Occipital lobe (tissue), 2 donors: Measurements from ENCODE around the gene RAB18. TPM values are rescaled to one million over a fixed set of nuclear protein-coding genes. Genes with fewer than 3 reads are reported as not detected.
"Not testable (repeated sequence)": the region's sequence is repeated elsewhere in the genome, so short reads cannot be mapped to it uniquely, and the experiment has no call there.

ENCODE experiments used
- DNase-seq: peaks from one replicate; lab custom pipeline; 2025; lab: John Stamatoyannopoulos, UW
- total RNA-seq: library from RNA; depleted of rRNA; stranded (reverse); fragments of >200 nt; gene quantifications from one replicate; pipeline ENCODE4 v1.2.3, GENCODE V29; 2014

The RAB18 gene
- total RNA-seq, 1 donor from 2014 or later, result 109 TPM

DNA sequence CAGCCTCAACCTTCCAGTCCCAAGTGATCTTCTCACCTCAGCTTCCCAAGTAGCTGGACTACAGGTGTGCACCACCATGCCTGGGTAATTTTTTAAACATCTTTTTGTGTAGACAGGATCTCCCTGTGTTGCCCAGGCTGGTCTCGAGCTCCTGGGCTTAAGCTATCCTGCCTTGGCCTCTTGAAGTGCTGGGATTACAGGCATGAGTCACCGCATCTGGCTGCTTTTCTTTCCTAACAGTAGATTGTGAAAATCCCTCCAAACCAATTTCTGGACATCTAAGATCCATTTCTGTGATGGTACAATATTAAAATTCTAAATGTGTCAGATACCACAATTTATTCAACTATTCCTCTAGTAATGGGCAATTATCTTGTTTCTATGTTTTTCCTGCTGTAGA lies 38.7 kb downstream of the RAB18 start:
- no peak for DNase-seq

DNA sequence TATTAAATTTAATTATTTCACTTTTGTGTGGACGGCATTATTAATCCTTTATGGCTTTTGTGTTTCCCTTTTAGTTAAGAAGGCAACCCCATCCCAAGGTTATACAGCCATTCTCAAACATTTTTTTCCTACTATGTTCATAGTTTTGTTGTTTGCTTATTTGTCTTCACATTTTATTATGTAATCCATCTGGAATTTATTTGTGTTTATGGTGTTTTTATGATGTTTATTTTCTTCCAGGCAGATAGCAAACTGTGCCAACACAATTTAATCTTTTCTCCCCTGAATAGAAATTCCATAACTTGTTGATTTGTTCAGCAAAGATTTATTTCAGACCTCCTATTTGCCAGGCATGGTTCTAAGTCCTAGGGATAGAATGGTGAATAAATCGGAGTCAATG lies 42.9 kb downstream of the RAB18 start:
- no peak for DNase-seq

DNA sequence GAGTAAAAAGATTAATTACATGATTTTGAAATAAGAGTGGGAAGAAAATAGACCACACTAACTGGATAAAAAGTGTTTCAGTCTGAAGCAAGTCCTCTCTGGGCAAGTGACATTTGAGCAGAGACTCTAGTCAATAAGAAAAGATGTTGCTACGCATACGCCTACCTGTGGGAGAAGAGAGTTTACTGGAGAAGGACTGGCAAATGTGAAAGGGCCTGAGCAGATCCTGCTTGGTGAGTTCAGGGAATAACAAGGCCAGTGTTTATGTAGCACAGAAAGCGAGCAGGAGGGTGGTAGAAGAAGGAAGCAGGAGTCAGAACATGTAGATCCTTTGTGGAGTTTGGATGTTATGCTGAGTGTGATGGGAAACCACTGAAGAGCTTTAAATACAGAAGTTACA lies 43.4 kb downstream of the RAB18 start:
- no peak for DNase-seq

DNA sequence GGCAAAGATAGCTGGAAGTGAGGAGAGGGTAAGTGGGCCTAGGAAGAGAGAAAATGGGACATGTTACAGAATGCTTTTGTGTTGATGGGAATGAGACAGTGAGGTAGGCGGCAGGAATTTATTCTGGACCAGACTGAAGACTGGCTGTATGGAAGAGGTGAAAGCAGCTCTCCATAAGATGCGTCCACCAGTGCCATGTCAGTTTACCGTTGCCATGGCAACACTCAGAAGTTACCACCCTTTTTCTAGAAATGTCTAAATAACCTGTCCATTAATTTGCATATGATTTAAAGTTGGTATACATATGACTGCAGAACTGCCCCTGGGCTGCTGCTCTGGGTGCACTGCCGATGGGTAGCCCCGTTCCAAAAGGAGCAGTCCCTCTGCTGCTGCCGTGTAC lies 46.7 kb downstream of the RAB18 start:
- DNase-seq, result no peak

DNA sequence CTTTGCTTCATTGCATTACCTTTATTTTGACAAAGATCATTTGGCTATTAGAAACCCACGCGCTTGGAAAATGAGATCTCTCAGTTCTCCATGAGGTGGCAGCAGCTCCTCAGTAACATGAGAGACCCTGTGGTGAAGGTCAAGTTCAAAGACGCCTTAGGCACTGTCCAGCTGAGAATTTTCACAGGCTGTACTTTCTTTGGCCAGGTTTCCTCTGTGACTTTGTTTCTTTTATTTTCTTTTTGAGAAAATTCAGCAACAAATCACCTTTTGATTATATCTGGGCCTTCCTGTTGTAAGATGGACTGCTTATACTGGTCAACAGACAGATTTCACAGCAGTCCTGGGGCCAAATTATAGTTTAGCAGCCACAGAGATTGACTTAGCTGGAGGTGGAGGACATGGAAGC lies 54.5 kb downstream of the RAB18 start:
- DNase-seq, result peak; percentile 1

DNA sequence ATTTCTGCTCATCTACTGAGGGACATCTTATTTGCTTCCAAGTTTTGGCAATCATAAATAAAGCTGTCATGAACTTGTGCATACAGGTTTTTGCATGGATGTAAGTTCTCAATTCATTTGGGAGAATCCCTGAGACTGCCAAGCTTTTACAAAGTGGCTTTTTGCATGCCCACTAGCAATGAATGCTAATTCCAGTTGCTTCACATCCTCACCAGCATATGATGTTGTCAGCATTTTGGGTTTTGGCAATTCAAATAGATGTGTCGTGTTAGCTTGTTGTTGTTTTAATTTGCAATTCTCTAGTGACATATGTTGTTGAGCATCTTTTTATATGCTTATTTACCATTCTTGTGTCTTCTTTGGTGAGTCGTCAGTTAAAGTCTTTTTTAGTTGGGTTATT lies 57.2 kb downstream of the RAB18 start:
- no peak for DNase-seq

DNA sequence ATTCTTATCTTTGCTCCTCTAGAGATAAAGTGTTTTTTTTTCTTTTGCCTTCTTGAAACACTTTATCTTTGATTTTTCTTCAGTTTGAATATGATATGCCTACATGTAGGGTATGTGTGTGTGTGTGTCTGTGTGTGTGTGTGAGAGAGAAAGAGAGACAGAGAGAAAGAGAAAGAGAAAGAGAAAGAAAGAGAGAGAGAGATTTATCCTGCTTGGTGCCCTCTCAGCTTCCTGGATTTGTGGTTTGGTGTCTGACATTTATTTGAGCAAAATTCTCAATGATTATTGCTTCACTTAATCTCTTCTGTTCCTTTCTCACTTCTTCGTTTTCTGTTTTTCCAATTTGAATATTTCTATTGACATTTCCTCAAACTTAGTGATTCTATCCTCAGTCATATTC lies 60.3 kb downstream of the RAB18 start:
- no peak for DNase-seq

DNA sequence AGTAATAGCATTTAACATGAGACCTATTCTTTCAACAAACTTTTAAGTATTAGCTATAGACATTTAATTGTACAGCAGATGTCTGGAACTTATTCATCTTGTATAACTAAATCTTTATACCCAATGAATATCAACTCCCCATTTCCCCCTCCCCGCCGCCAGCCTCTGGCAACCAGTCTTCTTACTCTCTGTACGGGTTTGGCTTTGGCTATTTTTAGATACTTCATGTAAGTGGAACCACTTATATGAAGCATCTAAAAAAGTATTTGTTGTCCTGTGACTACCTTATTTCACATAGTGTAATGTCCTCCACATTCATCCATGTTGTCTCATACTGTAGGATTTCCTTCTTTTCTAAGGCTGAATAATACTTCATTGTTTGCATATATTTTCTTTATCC lies 60.8 kb downstream of the RAB18 start:
- DNase-seq, result no peak

DNA sequence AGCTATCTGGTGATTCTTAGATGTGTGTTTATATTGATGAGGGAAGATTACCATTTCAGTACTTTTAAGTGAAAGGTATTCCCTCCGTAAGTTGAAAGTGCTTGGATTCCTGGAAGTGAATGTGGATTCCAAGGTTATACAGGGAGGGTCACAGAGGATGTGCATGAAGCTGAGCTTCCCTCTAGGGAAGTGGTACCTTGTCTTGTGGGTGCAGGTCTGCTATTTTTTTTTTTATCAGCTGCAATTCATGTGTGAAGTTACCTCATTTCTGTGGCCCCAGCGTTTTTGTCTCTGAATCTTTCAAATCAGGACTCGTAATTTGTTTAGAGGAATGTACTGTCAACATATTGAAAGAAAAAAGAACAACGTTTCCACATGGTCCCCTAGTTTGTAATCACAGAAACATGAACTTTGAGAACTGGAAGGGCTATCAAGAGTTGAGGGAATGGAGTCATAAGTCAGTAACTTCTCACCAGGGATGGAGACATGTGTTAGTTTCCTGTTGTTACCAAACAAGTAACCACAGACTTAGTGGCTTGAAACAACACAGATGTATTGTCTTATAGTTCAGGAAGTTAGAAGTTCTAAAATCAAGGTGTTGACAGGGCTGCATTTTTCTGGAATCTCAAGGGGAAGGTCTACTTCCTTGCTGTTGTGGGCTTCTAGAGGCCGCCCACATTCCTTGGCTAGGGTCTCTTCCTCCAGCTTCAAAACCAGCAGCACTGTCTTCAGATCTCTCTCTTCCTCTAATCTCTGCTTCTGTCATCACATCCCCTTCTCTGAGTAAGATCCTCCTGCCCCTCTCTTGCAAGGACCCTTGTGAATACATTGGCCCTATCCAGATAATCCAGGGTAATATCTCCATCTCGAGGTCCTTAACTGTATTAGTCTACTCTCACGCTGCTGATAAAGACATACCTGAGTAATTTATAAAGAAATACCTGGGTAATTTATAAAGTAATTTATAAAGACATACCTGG lies 64.4 kb downstream of the RAB18 start:
- no peak for DNase-seq

DNA sequence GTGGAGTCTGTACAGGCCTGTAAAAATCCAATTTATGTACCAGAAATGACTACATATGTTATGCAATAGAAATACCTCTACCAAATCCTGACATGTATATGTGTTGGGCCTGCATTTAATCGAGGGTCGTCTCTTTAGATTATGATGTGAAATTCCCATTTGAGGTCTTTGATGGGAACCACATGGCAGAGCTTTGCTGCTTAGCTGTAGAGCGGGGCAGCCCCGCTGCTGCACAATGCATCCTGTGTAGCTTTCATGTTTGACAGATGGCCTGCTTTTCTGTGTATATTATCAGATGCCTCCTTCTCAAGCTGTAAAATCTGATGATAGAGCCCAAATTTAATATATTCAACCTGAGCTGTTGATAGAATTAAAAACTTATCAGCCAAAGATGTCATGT lies 65.8 kb downstream of the RAB18 start:
- DNase-seq, result no peak

DNA sequence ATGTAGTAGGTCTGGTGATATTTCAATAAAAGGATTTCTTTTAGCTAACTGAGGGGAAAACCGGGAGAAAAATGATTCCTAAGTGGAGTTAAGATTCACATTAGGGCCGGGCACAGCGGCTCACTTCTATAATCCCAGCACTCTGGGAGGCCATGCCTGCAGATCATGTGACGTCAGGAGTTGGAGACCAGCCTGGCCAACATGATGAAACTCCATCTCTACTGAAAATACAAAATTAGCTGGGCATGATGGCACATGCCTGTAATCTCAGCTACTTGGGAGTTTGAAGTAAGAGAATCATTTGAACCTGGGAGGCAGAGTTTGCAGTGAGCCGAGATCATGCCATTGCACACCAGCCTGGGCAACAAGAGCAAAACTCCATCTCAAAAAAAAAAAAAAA lies 72.9 kb downstream of the RAB18 start:
- DNase-seq, result not testable (repeated sequence)

DNA sequence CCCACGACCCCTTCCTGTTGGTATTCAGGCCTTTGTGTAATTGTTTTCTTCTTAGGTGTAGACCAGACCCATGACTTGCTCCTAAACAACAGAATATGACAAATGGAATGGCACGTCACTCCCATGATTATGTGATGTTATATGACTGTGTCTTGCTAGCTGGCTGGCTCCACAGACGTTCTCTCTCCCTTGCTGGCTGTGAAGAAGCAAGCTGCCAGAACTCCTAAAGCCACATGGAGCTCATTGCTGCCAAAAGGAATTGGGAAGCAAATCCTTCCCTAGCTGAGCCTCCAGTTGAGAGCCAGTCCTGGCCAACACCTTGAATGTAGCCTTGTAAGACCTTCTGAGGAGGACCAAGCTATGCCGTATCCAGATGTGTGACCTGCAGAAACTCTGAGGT lies 74.2 kb downstream of the RAB18 start:
- no peak for DNase-seq

DNA sequence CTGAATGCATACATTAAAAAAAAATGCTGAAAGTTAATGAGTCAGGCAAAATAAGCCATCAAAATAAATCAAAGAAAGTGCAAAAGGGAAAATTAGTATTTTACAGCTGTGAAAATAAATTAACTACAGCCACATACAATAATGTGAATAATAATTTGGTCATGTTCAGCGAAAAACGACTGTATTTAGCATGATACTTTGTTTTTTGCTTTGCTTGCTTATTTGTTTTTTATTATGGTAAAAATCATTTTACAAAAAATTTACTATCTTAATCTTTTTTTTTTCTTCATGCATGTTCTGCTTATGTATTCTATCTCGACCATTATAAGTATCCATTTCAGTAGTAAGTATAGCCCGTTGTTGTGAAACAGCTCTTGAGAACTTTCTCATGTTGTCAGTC lies 77.1 kb downstream of the RAB18 start:
- DNase-seq, result no peak

DNA sequence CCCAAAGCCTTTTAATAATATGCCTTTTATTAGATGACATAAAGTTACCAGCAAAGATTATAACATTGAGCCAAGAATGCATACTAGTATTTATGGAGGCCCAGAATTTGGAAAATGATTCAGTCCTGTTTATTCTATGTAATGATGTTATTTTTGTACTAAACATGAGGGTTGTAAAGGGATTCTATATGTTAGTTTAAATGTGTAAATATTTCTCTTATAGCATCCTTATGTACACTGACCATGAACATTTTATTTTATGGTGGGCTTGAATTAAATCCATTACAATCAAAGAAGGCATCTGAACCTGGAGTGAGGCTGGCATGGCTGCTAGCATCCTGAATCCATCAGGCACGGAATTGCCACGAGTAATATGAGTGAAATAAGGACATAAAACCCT lies 80.2 kb downstream of the RAB18 start:
- DNase-seq, result no peak

Other genes starting within 250 kb of the RAB18 start
- 0.94 TPM for gene MKX, start 241.5 kb downstream of the RAB18 start, total RNA-seq